C4-2B (cell line): Measurements from ENCODE around the gene NAGS.
"Not testable (repeated sequence)": the region's sequence is repeated elsewhere in the genome, so short reads cannot be mapped to it uniquely, and the experiment has no call there.

Experiments used
- H3K27ac ChIP-seq: fragments of 450-650 bp; 2 replicates; pipeline ENCODE4 v1.5.1; 2017
- ZFX ChIP-seq: fragments of 450-650 bp; IDR thresholded peaks from 2 replicates; pipeline ENCODE4 v1.6.1; 2017
- TF ChIP-seq, protein P1 (sequence below): fragments of 450-650 bp; conservative IDR thresholded peaks from 2 replicates; pipeline ENCODE4 v1.5.1; 2017; ENCODE audit warnings: mild to moderate bottlenecking

NAGS gene, protein sequence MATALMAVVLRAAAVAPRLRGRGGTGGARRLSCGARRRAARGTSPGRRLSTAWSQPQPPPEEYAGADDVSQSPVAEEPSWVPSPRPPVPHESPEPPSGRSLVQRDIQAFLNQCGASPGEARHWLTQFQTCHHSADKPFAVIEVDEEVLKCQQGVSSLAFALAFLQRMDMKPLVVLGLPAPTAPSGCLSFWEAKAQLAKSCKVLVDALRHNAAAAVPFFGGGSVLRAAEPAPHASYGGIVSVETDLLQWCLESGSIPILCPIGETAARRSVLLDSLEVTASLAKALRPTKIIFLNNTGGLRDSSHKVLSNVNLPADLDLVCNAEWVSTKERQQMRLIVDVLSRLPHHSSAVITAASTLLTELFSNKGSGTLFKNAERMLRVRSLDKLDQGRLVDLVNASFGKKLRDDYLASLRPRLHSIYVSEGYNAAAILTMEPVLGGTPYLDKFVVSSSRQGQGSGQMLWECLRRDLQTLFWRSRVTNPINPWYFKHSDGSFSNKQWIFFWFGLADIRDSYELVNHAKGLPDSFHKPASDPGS

DNA sequence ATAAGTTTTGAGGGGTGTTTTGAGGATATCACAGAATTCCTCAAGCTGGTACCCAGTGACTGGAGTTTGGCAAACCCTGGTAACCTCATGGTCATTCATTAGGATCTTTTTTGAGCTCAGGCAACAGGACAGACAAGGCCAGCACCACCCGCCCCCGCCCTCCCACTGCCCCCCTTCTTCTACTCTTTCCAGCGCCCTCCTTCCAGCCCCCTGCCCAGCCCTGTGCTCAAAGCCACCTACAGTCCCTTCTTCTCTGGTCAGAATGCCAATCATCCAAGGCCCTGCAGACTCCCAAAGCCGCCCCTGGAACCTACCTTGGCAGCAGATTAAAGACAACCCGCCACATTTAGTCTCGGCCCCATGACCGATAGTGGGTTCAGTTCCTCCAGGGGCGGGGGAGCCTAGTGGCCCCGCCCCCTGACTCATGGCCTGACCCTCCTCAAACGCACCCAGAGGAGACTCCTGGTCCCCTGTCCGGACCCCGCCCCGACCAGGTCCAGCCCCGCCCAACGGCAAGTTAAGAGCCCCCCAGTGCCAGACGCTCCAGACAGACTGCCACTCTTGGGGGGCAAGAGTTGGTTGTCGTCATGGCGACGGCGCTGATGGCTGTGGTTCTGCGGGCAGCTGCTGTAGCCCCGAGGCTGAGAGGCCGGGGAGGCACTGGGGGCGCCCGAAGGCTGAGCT is at the start of gene NAGS:
TSS of gene NAGS (plus strand) at position 546 of the 684 bp plus-strand sequence. CDS start at position 588, 42 bp downstream.
- no peak within 1 kb of the TSS for H3K27ac ChIP-seq
- TF ChIP-seq ZFX = no peak
- TF ChIP-seq, protein P1, sequence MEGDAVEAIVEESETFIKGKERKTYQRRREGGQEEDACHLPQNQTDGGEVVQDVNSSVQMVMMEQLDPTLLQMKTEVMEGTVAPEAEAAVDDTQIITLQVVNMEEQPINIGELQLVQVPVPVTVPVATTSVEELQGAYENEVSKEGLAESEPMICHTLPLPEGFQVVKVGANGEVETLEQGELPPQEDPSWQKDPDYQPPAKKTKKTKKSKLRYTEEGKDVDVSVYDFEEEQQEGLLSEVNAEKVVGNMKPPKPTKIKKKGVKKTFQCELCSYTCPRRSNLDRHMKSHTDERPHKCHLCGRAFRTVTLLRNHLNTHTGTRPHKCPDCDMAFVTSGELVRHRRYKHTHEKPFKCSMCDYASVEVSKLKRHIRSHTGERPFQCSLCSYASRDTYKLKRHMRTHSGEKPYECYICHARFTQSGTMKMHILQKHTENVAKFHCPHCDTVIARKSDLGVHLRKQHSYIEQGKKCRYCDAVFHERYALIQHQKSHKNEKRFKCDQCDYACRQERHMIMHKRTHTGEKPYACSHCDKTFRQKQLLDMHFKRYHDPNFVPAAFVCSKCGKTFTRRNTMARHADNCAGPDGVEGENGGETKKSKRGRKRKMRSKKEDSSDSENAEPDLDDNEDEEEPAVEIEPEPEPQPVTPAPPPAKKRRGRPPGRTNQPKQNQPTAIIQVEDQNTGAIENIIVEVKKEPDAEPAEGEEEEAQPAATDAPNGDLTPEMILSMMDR = no peak

DNA sequence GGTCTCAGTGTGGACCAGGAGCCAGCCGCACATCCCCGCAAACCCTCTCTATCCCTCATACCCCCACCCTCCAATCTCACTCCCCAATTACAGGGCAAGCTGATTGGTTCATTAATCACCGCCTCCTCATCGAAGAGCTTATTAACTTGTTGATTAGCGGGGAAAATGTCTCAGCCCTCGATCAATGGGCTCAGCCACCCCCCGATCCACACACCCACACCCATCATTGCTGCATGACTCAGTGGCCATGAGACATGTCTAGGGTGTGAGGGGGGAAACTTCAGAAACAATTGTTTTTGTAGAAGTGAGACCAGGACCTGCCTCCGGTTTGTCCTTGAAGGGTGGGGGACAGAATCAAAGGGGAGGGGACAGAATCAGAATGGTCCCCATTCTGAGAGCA is 48.2 kb upstream of the NAGS start:
- TF ChIP-seq, protein P1 = no peak
- no peak for TF ChIP-seq ZFX
- H3K27ac ChIP-seq = no peak overlapping the region

DNA sequence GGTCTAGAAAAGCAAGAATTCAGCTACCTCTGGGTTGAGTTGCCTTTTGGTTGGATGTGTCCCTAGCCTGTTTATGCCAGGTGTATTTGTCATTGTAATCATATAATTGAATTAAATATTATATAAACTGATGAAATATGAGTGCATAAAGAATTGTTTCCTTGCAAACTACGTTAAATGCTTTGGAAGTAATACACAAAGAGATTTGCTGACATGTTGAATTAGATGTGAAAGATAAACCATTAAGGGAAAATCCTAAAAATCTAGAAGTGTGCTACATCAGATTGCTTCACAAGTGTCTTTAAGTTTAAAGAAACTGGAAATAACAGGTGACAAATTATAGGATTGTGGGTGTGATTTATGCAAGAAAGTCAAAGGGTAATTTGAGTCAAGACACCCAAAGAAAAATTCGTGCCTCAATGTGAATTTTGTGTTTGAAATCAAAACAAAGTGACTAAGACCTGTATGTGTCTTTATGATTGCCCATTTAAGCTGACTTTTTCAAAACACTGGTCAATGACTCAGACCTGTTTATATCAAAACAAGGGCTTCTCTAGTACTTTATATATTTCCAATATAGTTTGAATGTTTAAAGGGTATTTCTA is 45.6 kb upstream of the NAGS start:
- no peak for TF ChIP-seq ZFX
- TF ChIP-seq, protein P1 = no peak
- H3K27ac ChIP-seq = no peak overlapping the region

DNA sequence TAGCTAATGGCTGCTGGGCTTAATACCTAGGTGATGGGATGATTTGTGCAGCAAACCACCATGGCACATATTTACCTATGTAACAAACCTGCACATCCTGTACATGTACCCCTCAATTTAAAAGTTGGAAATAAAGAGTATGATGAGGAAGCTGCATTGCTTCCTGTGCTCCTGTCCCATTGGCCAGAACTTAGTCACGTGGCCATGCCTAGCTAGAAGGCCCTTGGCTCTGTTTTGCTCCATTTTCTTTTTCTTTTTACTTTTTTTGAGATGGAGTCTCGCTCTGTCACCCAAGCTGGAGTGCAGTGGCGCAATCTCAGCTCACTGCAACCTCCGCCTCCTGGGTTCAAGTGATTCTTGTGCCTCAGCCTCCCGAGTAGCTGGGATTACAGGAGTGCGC is 43.1 kb upstream of the NAGS start:
- not testable (repeated sequence) for H3K27ac ChIP-seq

DNA sequence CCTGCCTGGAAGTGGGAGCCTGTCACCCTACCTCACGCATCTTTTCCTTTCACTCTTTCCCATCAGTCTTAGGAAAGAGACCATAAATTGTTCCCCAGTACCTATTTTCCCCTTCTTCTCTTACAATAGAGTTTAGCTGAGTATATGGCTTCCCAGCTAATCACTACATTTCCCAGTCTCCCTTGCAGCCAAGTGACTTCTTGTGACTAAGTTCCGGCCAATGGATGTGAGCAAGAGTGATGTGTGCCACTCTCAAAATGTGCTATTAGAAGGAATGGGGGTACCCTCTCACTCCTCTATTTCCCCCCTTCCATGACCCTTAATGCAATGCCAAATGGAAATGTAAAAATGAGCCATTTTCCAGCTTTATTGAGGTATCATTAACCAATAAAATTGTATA is 42.5 kb upstream of the NAGS start:
- TF ChIP-seq ZFX = no peak
- TF ChIP-seq, protein P1 = no peak

DNA sequence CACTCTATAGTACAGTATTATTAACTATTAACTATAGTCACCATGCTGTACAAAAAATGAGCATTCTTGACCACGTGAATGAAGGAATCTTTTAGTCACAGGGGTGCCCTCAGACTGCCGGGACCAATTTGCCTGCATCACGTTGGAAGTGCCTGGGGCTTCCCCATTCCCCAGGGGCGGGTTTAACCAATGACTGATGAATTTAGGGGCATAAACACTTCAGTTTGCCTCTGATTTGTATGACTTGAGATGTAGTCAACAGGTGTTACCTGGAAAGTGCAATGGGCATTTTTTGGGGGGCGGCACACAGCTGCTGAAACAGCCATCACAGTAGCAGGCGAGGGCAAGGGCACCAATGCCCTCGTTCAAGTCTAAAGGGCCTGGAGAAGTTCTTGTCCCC is 41.9 kb upstream of the NAGS start:
- TF ChIP-seq ZFX = no peak
- TF ChIP-seq, protein P1 = no peak
- H3K27ac ChIP-seq = no peak overlapping the region

More for the DNA sequence above, 42.5 kb upstream of the NAGS start:
- H3K27ac ChIP-seq = no peak overlapping the region

DNA sequence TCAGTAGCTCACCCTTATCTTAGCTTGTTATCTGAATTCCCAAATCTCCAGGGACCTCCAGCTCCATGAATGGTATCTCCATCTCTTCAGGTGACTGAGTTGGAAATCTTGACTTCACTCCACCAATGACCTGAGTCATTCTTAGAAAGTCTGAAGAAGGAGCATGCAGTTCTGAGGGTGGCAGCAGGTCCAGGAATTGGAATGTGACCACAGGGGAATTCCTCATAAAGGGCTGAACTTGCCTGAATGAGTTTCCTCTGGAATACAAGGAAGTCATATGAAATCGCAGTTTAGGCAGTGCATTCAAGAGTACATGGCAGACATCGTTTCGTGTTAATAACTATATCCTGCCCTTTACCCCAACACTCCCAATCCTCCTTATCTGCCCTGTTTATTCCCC is 38.1 kb upstream of the NAGS start:
- no peak for TF ChIP-seq ZFX
- TF ChIP-seq, protein P1 = no peak
- H3K27ac ChIP-seq = no peak overlapping the region
